AG20443 (cell line): ENCODE measurements around the gene POMC.
"Not testable (repeated sequence)": the region's sequence is repeated elsewhere in the genome, so short reads cannot be mapped to it uniquely, and the experiment has no call there.

ENCODE experiments used
- DNase-seq: peaks from one replicate; pipeline ENCODE4 v3.0.0; 2012; ENCODE audit warnings: low spot score, mixed read lengths

The POMC gene

GRCh38 chr2:25132299-25132635 lies 36.1 kb downstream of the POMC start:
- DNase-seq: no peak

- no peak for DNase-seq
These were observed 36.6 kb downstream of the POMC start for GRCh38 chr2:25131567-25132298.

- DNase-seq: no peak
These were observed 37.2 kb downstream of the POMC start for GRCh38 chr2:25131253-25131566.

- DNase-seq: no peak
These were observed 38.4 kb downstream of the POMC start for GRCh38 chr2:25129901-25130520.

GRCh38 chr2:25127646-25128045 lies 40.7 kb downstream of the POMC start:
- peak; percentile 34 for DNase-seq

GRCh38 chr2:25127071-25127470 lies 41.3 kb downstream of the POMC start:
- not testable (repeated sequence) for DNase-seq

- no peak for DNase-seq
These were observed 42.4 kb downstream of the POMC start for GRCh38 chr2:25125976-25126375.

GRCh38 chr2:25125189-25125588 lies 43.2 kb downstream of the POMC start:
- DNase-seq: no peak

GRCh38 chr2:25123682-25124081 lies 44.7 kb downstream of the POMC start:
- no peak for DNase-seq

GRCh38 chr2:25122367-25122766 lies 46.0 kb downstream of the POMC start:
- no peak for DNase-seq

- no peak for DNase-seq
These were observed 49.1 kb downstream of the POMC start for GRCh38 chr2:25119263-25119662.

- no peak for DNase-seq
These were observed 51.4 kb downstream of the POMC start for GRCh38 chr2:25116956-25117355.

GRCh38 chr2:25115902-25116301 lies 52.5 kb downstream of the POMC start:
- peak; percentile 45 for DNase-seq

GRCh38 chr2:25115249-25115883 lies 53.0 kb downstream of the POMC start:
- no peak for DNase-seq

GRCh38 chr2:25112113-25112512 lies 56.3 kb downstream of the POMC start:
- no peak for DNase-seq
